Endothelial cell of umbilical vein (primary cell): ENCODE results near the gene DEFB113. TPM values are rescaled to one million over a fixed set of nuclear protein-coding genes. Genes with fewer than 3 reads are reported as not detected.

Experiments
- BruUV-seq: library from RNA; stranded (reverse); fragments of 400-500 nt; replicated peaks from 2 replicates; lab custom pipeline; 2021; lab: Mats Ljungman, UMichigan
- CTCF ChIA-PET: fragments of 300-600, 350-600 bp; sonication (Branson Sonifier 250); formaldehyde crosslinking; loops from one replicate; lab custom pipeline; 2021; ENCODE audit warnings: antibody characterized with exemption, inconsistent platforms; lab: Charles Lee
- POLR2A ChIA-PET: fragments of 300-600, 350-600 bp; sonication (Branson Sonifier 250); formaldehyde crosslinking; loops from one replicate; lab custom pipeline; 2021; ENCODE audit warnings: antibody characterized with exemption, inconsistent platforms; lab: Charles Lee
- DNase-seq: peaks from one replicate; pipeline ENCODE4 v3.0.0-alpha.2; 2011; ENCODE audit warnings: low read depth, low spot score
- FAIRE-seq: peaks from 2 replicates; lab custom pipeline; 2011; peaks lifted over from hg19 to GRCh38; lab: Jason Lieb, UNC
- H2AFZ ChIP-seq: 2 replicates; pipeline ENCODE4 v1.6.0; 2012; ENCODE audit warnings: low read depth, low read length, control low read depth, inconsistent platforms
- H3K27ac ChIP-seq: 2 replicates; pipeline ENCODE4 v1.5.1; 2011; ENCODE audit warnings: low read depth, mild to moderate bottlenecking, control low read depth, low read length, moderate library complexity; ENCODE audit not compliant: insufficient read depth
- H3K27me3 ChIP-seq, 2 experiments: 2 replicates each; pipeline versions ENCODE4 v1.6.0 to v1.6.1; 2011; ENCODE audit warnings: low read length in 2 of 2, mixed read lengths in 1 of 2; ENCODE audit not compliant: control insufficient read depth in 2 of 2, insufficient read depth in 2 of 2
- H3K36me3 ChIP-seq, 2 experiments: 2 replicates in 1 of 2; 3 replicates in 1 of 2; pipeline ENCODE4 v1.5.1; 2011; ENCODE audit warnings: low read length in 2 of 2, mild to moderate bottlenecking in 1 of 2, moderate library complexity in 1 of 2; ENCODE audit not compliant: control insufficient read depth in 2 of 2, insufficient read depth in 2 of 2; ENCODE audit errors: extremely low read depth in 1 of 2
- H3K4me1 ChIP-seq: 3 replicates; pipeline ENCODE4 v1.5.1; 2011; ENCODE audit warnings: mild to moderate bottlenecking, low read length; ENCODE audit not compliant: control insufficient read depth, insufficient read depth; ENCODE audit errors: extremely low read depth
- H3K4me2 ChIP-seq: 2 replicates; pipeline ENCODE4 v1.6.1; 2011; ENCODE audit warnings: low read length, control low read depth, mixed read lengths; ENCODE audit not compliant: insufficient read depth
- H3K4me3 ChIP-seq, 3 experiments: fragments of 200-600 bp in 1 of 3; sonication (generic), shearing (Covaris generic) in 1 of 3; replicated peaks in 1 of 3; 2 replicates each; pipeline ENCODE4 v1.5.1; 2011 to 2016; ENCODE audit warnings: control low read depth in 3 of 3, low read length in 3 of 3, mild to moderate bottlenecking in 2 of 3, inconsistent platforms in 1 of 3, low read depth in 1 of 3, moderate library complexity in 1 of 3; ENCODE audit not compliant: insufficient read depth in 1 of 3
- H3K79me2 ChIP-seq: 2 replicates; pipeline ENCODE4 v1.6.0; 2012; ENCODE audit warnings: low read length, inconsistent platforms; ENCODE audit not compliant: control insufficient read depth, insufficient read depth
- H3K9ac ChIP-seq: replicated peaks from 2 replicates; pipeline ENCODE3; 2011; ENCODE audit warnings: low read length, control low read depth; ENCODE audit not compliant: insufficient read depth; ENCODE audit errors: extremely low read depth
- H3K9me1 ChIP-seq: replicated peaks from 3 replicates; pipeline ENCODE4 v1.6.0; 2011; ENCODE audit warnings: mild to moderate bottlenecking, low read length; ENCODE audit not compliant: control insufficient read depth, insufficient read depth; ENCODE audit errors: extremely low read depth
- H3K9me3 ChIP-seq: replicated peaks from 2 replicates; pipeline ENCODE4 v1.5.1; 2012; ENCODE audit warnings: low read length, inconsistent platforms; ENCODE audit not compliant: control insufficient read depth, insufficient read depth
- H4K20me1 ChIP-seq: replicated peaks from 2 replicates; pipeline ENCODE3; 2011; ENCODE audit warnings: mild to moderate bottlenecking, low read length; ENCODE audit not compliant: control insufficient read depth, insufficient read depth; ENCODE audit errors: extremely low read depth
- EZH2 ChIP-seq: IDR thresholded peaks from 2 replicates; pipeline ENCODE4 v1.6.1; 2012; ENCODE audit warnings: borderline replicate concordance, low read depth, mild to moderate bottlenecking, moderate library complexity, low read length, inconsistent platforms; ENCODE audit not compliant: severe bottlenecking
- FOS ChIP-seq: IDR thresholded peaks from 2 replicates; pipeline ENCODE4 v1.6.1; 2011; ENCODE audit warnings: mild to moderate bottlenecking, low read length, moderate library complexity, borderline replicate concordance; ENCODE audit not compliant: insufficient read depth
- GATA2 ChIP-seq: IDR thresholded peaks from 2 replicates; pipeline ENCODE4 v1.7.0; 2011; ENCODE audit warnings: low read depth, mild to moderate bottlenecking, moderate library complexity, mixed read lengths, low read length; ENCODE audit not compliant: insufficient read length, insufficient read depth
- JUN ChIP-seq: IDR thresholded peaks from 2 replicates; pipeline ENCODE4 v1.6.1; 2011; ENCODE audit warnings: borderline replicate concordance, low read depth; ENCODE audit not compliant: insufficient read length, insufficient read depth
- MYC ChIP-seq: IDR thresholded peaks from one replicate; pipeline ENCODE4 v1.6.1; 2011; ENCODE audit warnings: mild to moderate bottlenecking, low read depth, low read length
- POLR2A ChIP-seq: IDR thresholded peaks from 2 replicates; pipeline ENCODE4 v1.6.1; 2012; ENCODE audit warnings: low read depth, mild to moderate bottlenecking, control low read depth, low read length
- POLR2AphosphoS5 ChIP-seq: IDR thresholded peaks from 2 replicates; pipeline ENCODE4 v1.6.1; 2012; ENCODE audit warnings: low read depth, mild to moderate bottlenecking, control low read depth, low read length, moderate library complexity; ENCODE audit not compliant: insufficient read depth
- dilution Hi-C: fragments of 300-500 bp; cut with MboI; formaldehyde crosslinking; loops from one replicate; pipeline ENCODE4 v1.15.0; 2019; ENCODE audit warnings: low sequenced_read_pairs; ENCODE audit not compliant: extremely low pct_ligation_motif_present
- intact Hi-C: fragments of 100-400 bp; cut with micrococcal nuclease; formaldehyde crosslinking; loops from one replicate; pipeline ENCODE4 v1.10.0; 2022
- polyA plus RNA-seq, 4 experiments: library from polyadenylated mRNA; depleted of rRNA in 3 of 4; stranded (reverse) in 3 of 4; unstranded in 1 of 4; fragments of >200 nt; gene quantifications; 2 replicates each; pipeline versions ENCODE4 v1.2.1 to v1.2.3, GENCODE V29; 2011 to 2012; ENCODE audit warnings: missing spikeins in 1 of 4
- total RNA-seq: library from RNA; stranded (reverse); gene quantifications from 2 replicates; pipeline ENCODE4 v1.2.3, GENCODE V29; 2021
- TF ChIP-seq, protein P1 (sequence below): IDR thresholded peaks from 2 replicates; pipeline ENCODE4 v1.6.1; 2011; ENCODE audit not compliant: insufficient read depth, insufficient read length
- TF ChIP-seq, protein P2 (sequence below), 2 donors: IDR thresholded peaks; 1 replicate in 1 of 2; 2 replicates in 1 of 2; pipeline ENCODE4 v1.5.1; 2011; ENCODE audit warnings: low read length in 2 of 2, mild to moderate bottlenecking in 2 of 2, moderate library complexity in 2 of 2, control low read depth in 1 of 2, inconsistent platforms in 1 of 2, low read depth in 1 of 2; ENCODE audit not compliant: insufficient read depth in 1 of 2; ENCODE audit errors: extremely low read depth in 1 of 2

The DEFB113 gene
- total and polyA plus RNA-seq, 2 donors (not counting 3 experiments of a cell fraction or from before 2014, with no cell fraction given) = not detected

DNA sequence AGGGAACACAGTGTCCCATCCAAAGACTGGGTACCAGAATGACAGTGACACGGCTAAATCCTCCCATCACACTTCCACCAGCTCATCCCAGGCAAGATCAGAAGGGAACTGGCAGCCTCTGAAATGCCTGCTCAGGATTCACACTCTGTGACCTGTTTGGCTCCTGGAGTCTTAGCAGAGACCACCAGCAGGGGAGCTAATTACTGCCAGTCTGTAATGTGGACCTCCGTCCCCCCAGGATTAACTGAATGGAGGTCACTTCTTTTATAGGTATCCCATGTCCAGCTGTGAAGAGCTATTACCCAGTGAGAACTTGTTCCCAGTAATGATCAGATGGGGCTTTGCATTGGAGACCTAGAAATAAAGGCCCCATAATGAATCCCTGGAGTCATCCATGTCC is 50.6 kb downstream of the DEFB113 start:
- Histone ChIP-seq H3K4me3 (no peak overlapping the region), H3K79me2 (no peaks in the 10 kb centered on the region), H3K4me2 (no peak overlapping the region), H2AFZ (no peak overlapping the region), H4K20me1 (no peaks in the 10 kb centered on the region), H3K36me3 (no peaks in the 10 kb centered on the region), H3K27ac (no peak overlapping the region), H3K9me3 (peaks cover 1% of the 10 kb centered on the region), H3K9ac (no peak overlapping the region), H3K4me1 (no peaks in the 10 kb centered on the region), H3K9me1 (no peaks in the 10 kb centered on the region), H3K27me3 (no peaks in the 10 kb centered on the region)
- TF ChIP-seq JUN = no peak
- TF ChIP-seq, protein P1, sequence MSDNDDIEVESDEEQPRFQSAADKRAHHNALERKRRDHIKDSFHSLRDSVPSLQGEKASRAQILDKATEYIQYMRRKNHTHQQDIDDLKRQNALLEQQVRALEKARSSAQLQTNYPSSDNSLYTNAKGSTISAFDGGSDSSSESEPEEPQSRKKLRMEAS = no peak
- TF ChIP-seq, protein P2, sequence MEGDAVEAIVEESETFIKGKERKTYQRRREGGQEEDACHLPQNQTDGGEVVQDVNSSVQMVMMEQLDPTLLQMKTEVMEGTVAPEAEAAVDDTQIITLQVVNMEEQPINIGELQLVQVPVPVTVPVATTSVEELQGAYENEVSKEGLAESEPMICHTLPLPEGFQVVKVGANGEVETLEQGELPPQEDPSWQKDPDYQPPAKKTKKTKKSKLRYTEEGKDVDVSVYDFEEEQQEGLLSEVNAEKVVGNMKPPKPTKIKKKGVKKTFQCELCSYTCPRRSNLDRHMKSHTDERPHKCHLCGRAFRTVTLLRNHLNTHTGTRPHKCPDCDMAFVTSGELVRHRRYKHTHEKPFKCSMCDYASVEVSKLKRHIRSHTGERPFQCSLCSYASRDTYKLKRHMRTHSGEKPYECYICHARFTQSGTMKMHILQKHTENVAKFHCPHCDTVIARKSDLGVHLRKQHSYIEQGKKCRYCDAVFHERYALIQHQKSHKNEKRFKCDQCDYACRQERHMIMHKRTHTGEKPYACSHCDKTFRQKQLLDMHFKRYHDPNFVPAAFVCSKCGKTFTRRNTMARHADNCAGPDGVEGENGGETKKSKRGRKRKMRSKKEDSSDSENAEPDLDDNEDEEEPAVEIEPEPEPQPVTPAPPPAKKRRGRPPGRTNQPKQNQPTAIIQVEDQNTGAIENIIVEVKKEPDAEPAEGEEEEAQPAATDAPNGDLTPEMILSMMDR (IDR thresholded peaks at IDR 0.05; ENCODE audit: extremely low read depth in 1 of 2, insufficient read depth in 1 of 2, low read depth in 1 of 2, low read length in 2 of 2) = no peak
- no peak for TF ChIP-seq EZH2
- TF ChIP-seq POLR2AphosphoS5 = no peak
- no peak for TF ChIP-seq MYC
- no peak for TF ChIP-seq POLR2A
- no peak for TF ChIP-seq FOS
- no peak for TF ChIP-seq GATA2
- ChIA-PET POLR2A (no interaction called here), CTCF (no interaction called here)
- BruUV-seq = no TSS peak
- dilution Hi-C loops (no loop called here), intact Hi-C loops (no loop called here)
- DNase-seq (no peak), FAIRE-seq (no peak)

Other genes starting within 250 kb of the DEFB113 start
- not detected in 2 replicates for gene CRISP3, start 225.2 kb downstream of the DEFB113 start, total RNA-seq
- gene CRISP3, start 225.2 kb downstream of the DEFB113 start, polyA plus RNA-seq = not detected in 2 replicates
- gene PGK2, start 182.3 kb downstream of the DEFB113 start, total RNA-seq = not detected in 2 replicates
- not detected in 2 replicates for gene PGK2, start 182.3 kb downstream of the DEFB113 start, polyA plus RNA-seq
- gene CRISP1, start 103.1 kb downstream of the DEFB113 start, total RNA-seq = not detected in 2 replicates
- gene CRISP1, start 103.1 kb downstream of the DEFB113 start, polyA plus RNA-seq = not detected in 2 replicates
- not detected in 2 replicates for gene DEFB114, start 5.5 kb downstream of the DEFB113 start, total RNA-seq
- gene DEFB114, start 5.5 kb downstream of the DEFB113 start, polyA plus RNA-seq = not detected in 2 replicates
- gene DEFB110, start 52.4 kb upstream of the DEFB113 start, total RNA-seq = not detected in 2 replicates
- not detected in 2 replicates for gene DEFB110, start 52.4 kb upstream of the DEFB113 start, polyA plus RNA-seq
- not detected in 2 replicates for gene DEFB112, start 80.3 kb upstream of the DEFB113 start, total RNA-seq
- gene DEFB112, start 80.3 kb upstream of the DEFB113 start, polyA plus RNA-seq = not detected in 2 replicates